Lung (tissue), 12 donors: Measurements from ENCODE around the gene CAPN7. TPM values are rescaled to one million over a fixed set of nuclear protein-coding genes. Genes with fewer than 3 reads are reported as not detected.

Source experiments
- ATAC-seq: fragments of 200-7000 bp; cut with Tn5 transposase; one replicate; pipeline ENCODE4 v1.9.1; 2020; ENCODE audit warnings: moderate number of reproducible peaks; ENCODE audit not compliant: insufficient read depth, low FRiP score
- DNase-seq, 3 donors: peaks; one replicate each; pipeline ENCODE4 v3.0.0-alpha.2; 2013 to 2017
- H3K27ac ChIP-seq, 2 donors: one replicate each; pipeline ENCODE4 v1.5.1; 2013; ENCODE audit warnings: mild to moderate bottlenecking in 2 of 2, moderate library complexity in 2 of 2, control low read depth in 1 of 2, inconsistent platforms in 1 of 2, low read depth in 1 of 2, low read length in 1 of 2
- H3K27me3 ChIP-seq, 3 donors: one replicate each; pipeline ENCODE4 v1.5.1; 2013; ENCODE audit warnings: low read length in 2 of 3; ENCODE audit not compliant: control insufficient read depth in 3 of 3, insufficient read depth in 3 of 3
- H3K36me3 ChIP-seq, 4 donors: one replicate each; pipeline ENCODE4 v1.5.1; 2013; ENCODE audit warnings: low read length in 4 of 4, mild to moderate bottlenecking in 1 of 4, moderate library complexity in 1 of 4; ENCODE audit not compliant: control insufficient read depth in 4 of 4, insufficient read depth in 4 of 4
- H3K4me1 ChIP-seq, 5 donors: one replicate each; pipeline ENCODE4 v1.5.1; 2013; ENCODE audit warnings: low read length in 5 of 5, mild to moderate bottlenecking in 2 of 5, moderate library complexity in 1 of 5; ENCODE audit not compliant: control insufficient read depth in 5 of 5, insufficient read depth in 5 of 5
- H3K4me3 ChIP-seq: one replicate; pipeline ENCODE4 v1.5.1; 2013; ENCODE audit warnings: mild to moderate bottlenecking, control low read depth, moderate library complexity
- H3K9ac ChIP-seq, 2 donors: one replicate each; pipeline ENCODE4 v1.5.1; 2013; ENCODE audit warnings: low read length in 2 of 2, control low read depth in 1 of 2; ENCODE audit not compliant: insufficient read depth in 1 of 2
- H3K9me3 ChIP-seq, 4 donors: one replicate each; pipeline ENCODE4 v1.5.1; 2013; ENCODE audit warnings: low read length in 3 of 4, mild to moderate bottlenecking in 1 of 4, moderate library complexity in 1 of 4; ENCODE audit not compliant: control insufficient read depth in 4 of 4, insufficient read depth in 3 of 4
- WGBS, 2 donors: extraction: QIAGEN DNeasy Blood & Tissue Kit; methylation state at CpG; one replicate each; pipeline ENCODE4 v1.1.7; 2013; 5-methylcytosine and 5-hydroxymethylcytosine counted together
- polyA plus RNA-seq, 2 donors: library from polyadenylated mRNA; stranded (reverse); fragments of 200-250 nt; gene quantifications; one replicate each; pipeline ENCODE4 v1.2.1, GENCODE V29; 2013
- total RNA-seq, 2 donors: library from RNA; depleted of rRNA in 1 of 2; stranded (reverse); fragments of >200 nt in 1 of 2; gene quantifications; one replicate each; pipeline ENCODE4 v1.2.1, GENCODE V29; 2014 to 2021
- TF ChIP-seq, protein P1 (sequence below): IDR thresholded peaks from 2 replicates; pipeline ENCODE4 v1.5.1; 2012; ENCODE audit warnings: mild to moderate bottlenecking; ENCODE audit errors: control extremely low read depth, extremely low read depth
- donor health status: control.
- donor health status: control.
- donor health status: Bipolar disorder and iron deficiency.
- donor health status: healthy.
- donor health status: DM: yes; HTN: yes; CAD: no.

The CAPN7 gene
- total and polyA plus RNA-seq, 4 donors: 14.4 to 97.1 (median 29.2) TPM

GRCh38 chr3:15276028-15276724, 70.1 kb downstream of the CAPN7 start:
- TF ChIP-seq, protein P1, sequence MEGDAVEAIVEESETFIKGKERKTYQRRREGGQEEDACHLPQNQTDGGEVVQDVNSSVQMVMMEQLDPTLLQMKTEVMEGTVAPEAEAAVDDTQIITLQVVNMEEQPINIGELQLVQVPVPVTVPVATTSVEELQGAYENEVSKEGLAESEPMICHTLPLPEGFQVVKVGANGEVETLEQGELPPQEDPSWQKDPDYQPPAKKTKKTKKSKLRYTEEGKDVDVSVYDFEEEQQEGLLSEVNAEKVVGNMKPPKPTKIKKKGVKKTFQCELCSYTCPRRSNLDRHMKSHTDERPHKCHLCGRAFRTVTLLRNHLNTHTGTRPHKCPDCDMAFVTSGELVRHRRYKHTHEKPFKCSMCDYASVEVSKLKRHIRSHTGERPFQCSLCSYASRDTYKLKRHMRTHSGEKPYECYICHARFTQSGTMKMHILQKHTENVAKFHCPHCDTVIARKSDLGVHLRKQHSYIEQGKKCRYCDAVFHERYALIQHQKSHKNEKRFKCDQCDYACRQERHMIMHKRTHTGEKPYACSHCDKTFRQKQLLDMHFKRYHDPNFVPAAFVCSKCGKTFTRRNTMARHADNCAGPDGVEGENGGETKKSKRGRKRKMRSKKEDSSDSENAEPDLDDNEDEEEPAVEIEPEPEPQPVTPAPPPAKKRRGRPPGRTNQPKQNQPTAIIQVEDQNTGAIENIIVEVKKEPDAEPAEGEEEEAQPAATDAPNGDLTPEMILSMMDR: no peak
- Histone ChIP-seq H3K4me3 (no peak overlapping the region), H3K4me1 (peaks cover 0 to 10% (median 0%) of the 10 kb centered on the region in 5 donors), H3K27ac (no peak overlapping the region), H3K36me3 (peaks cover 0 to 2% (median 0%) of the 10 kb centered on the region in 4 donors), H3K27me3 (no peaks in the 10 kb centered on the region), H3K9ac (no peak overlapping the region), H3K9me3 (peaks cover 0 to 2% (median 0%) of the 10 kb centered on the region in 4 donors)
- no peak for ATAC-seq
- WGBS, 2 donors: 89 to 90% methylated on average over 11 of the region's 11 CpGs
- no peak for DNase-seq

DNA sequence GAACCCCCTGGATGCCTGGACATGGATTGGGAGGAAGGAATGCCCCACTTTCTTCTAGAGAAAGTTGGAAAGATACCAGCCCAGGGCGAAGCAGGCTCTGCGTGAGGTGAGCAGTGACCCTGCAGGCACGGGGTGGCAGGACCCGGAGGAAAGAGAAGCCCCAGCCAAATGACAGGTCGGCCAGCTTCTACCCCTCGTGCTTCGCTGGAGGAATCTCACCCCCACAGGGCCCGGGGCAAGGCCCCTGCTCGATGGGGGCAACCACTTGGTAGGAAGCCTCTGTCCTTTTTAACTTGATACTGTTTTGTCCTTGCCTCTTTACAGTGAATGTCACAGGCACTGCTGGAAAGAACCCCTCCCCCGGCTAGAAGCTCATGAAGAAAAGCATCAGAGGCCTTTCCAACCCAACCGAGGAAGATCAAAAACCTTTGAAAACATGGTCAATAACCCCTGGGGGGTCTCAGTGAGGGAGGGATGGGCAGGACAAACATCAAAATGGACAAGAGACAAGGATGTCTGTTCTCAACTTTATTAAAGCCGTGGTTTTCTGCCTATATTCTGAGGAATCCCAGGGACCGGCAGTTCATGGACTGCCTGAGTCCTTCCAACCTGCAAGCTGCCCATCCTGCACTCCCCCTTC, 71.9 kb downstream of the CAPN7 start:
- DNase-seq: no peak
- no peak for ATAC-seq
- no peak overlapping the region for H3K27ac ChIP-seq
- H3K4me1 ChIP-seq: peaks cover 0 to 10% (median 0%) of the 10 kb centered on the region in 5 donors
- no peak overlapping the region for H3K4me3 ChIP-seq
- H3K9me3 ChIP-seq: peaks cover 0 to 2% (median 0%) of the 10 kb centered on the region in 4 donors
- no peaks in the 10 kb centered on the region for H3K36me3 ChIP-seq
- no peaks in the 10 kb centered on the region for H3K27me3 ChIP-seq
- no peak overlapping the region for H3K9ac ChIP-seq
- TF ChIP-seq, protein P1: no peak
- WGBS, 2 donors: 87 to 88% methylated on average over 13 of the region's 13 CpGs

DNA sequence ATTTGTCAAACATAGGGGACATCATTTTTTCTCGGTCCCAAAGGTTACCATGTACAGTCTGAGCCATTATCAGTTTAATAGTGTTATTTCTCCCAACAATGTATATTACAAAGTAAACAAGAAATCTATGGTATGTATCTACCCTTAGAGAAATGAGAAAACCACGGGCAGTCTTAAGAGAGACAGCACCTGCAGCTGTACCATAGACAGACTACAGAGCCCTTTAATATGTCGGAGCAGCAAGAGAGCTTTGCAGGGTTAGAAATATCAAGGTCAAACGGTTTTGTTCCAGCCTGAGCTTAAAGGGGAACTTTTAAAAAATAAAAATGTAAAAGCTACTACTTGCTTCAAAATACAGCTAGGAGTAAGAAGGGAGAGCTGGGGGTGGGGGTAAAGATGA, 73.2 kb downstream of the CAPN7 start:
- Histone ChIP-seq H3K9me3 (peaks cover 0 to 2% (median 0%) of the 10 kb centered on the region in 4 donors), H3K36me3 (no peaks in the 10 kb centered on the region), H3K27me3 (no peaks in the 10 kb centered on the region), H3K4me1 (peaks cover 0 to 11% (median 0%) of the 10 kb centered on the region in 5 donors), H3K4me3 (no peak overlapping the region), H3K27ac (no peak overlapping the region), H3K9ac (no peak overlapping the region)
- no peak for DNase-seq
- WGBS, 2 donors: 78 to 82% methylated on average over 4 of the region's 4 CpGs
- TF ChIP-seq, protein P1: no peak
- ATAC-seq: no peak
